Subcutaneous adipose tissue (tissue), 4 donors: ENCODE results near the gene FAF2. TPM values are rescaled to one million over a fixed set of nuclear protein-coding genes. Genes with fewer than 3 reads are reported as not detected.

Source experiments
- CTCF ChIP-seq: fragments of 450-650 bp; IDR thresholded peaks from one replicate; pipeline ENCODE4 v1.5.1; 2016; ENCODE audit warnings: low read depth, mild to moderate bottlenecking, control low read depth, antibody characterized with exemption, moderate library complexity
- total RNA-seq, 4 donors: library from RNA; depleted of rRNA; stranded (reverse); fragments of >200 nt; gene quantifications; one replicate each; pipeline ENCODE4 v1.1.0, GENCODE V29; 2016

Gene FAF2
- total RNA-seq, 4 donors from 2014 or later: 21.9 to 32.3 (median 23.9) TPM

DNA sequence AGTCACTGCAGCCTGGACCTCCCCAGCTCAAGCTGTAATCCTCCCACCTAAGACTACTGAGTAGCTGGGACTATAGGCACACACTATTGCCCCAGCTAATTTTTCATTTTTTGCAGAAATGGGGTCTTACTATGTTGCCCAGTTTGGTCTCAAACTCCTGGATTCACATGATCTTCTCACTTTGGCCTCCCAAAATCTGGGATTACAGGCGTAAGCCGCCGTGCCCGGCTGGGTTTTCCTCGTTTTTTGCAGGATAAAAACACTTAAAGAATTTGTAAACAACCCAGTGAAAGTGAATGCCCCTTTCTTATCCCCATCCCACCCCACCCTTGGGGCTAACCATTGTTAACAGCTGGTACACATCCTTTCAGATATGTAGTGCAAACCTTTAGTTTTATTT, 39.6 kb upstream of the FAF2 start:
- TF ChIP-seq CTCF: no peak

- no peak for TF ChIP-seq CTCF
Measured at GRCh38 chr5:176409765-176410164, 38.4 kb upstream of the FAF2 start.

DNA sequence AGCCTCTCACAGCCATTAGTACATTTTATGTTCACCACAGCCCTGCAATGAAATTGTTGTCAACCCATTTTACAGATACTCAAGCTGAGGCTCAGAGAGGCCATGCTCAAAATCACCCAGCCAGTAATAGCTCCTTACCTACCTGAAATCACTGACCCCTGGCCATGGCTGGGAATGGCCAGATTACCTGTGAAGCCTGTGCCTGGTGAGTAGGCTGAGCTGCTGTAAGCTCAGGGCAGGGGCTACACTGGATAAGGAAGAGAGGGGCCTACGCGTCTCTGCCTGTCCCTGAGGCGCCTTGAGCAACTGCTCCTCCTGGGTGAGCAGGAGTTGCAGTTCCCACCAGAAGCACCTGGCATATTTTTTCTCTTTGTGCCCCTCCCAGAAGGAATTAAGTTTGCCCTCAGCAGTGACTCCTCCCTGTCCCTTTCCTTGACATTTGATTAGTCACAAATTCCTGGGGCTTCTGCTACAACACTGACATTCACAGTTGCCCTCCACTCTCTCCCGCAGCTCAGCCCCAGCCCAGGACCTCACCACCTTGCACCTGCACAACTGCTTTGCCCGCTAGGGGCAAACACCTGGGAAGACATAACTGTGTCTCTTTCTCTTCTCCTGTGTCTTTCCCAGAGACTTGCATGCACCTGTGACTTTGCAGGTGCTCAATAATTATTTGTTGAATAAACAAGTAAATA, 37.6 kb upstream of the FAF2 start:
- TF ChIP-seq CTCF: no peak

DNA sequence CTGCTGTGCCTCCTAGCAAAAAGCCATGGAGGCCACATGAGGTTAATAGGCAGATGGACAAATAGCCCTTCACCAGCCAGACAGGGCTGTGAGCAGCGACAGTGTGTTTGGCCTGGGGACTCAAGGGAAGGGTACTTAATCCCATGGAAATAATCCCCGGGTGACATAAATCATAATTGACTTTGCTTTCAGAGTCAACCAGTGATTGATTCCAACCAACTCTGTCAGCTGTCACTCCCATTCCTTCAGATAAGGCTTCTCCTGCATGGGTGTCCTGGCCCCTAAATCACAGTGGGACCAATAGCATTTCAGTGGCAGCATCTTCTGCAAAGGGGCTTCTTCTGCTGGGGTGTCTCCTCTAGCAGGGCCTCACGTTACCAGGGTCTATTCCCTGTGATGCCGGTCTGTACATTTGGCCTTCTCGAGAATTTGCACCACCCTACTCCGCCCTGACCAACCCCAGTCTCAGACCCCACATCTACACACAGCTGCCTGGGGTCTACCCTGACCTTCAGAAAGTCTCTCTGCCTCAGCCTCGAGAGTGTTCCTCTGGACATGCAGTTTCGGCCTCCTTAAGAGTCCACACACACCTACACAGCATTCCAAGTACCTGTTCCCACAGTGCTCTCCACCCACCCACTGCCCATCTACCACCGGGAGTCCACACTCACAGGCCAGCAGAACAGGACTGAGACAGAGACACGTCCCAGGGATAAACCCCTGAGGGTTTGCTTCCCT, 35.5 kb upstream of the FAF2 start:
- TF ChIP-seq CTCF: no peak

- no peak for TF ChIP-seq CTCF
Measured at GRCh38 chr5:176413255-176413565, 35.0 kb upstream of the FAF2 start.

- TF ChIP-seq CTCF: no peak
Measured at GRCh38 chr5:176413709-176414191, 34.4 kb upstream of the FAF2 start.

DNA sequence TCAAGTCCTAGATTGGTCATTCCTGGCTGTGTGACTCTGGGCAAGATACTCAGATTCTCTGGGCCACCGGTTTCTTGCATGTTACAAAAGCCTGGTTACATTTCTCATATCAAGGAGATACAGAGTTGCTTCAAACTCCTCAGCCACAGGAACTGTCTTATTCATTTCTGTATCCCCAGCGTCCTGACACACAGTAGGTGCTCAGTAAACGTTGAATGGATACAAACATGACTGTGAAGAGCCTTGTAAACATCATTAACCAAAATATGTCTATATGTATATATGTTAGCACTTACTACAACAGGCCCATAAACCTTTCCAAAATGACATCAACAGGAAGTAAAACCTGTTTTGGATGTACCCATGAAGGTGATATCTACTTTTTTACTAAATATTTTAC, 33.5 kb upstream of the FAF2 start:
- no peak for TF ChIP-seq CTCF
